Measurements from ENCODE around the gene ATRIP.

The ATRIP gene

GRCh38 chr3:48410205-48411040 lies 36.1 kb upstream of the ATRIP start:
- no peak for DNase-seq (ENCODE audit: low read depth)

- no peak for DNase-seq (ENCODE audit: low read depth)
These were observed 35.4 kb upstream of the ATRIP start for GRCh38 chr3:48411041-48411588.

- no peak for DNase-seq (ENCODE audit: low read depth)
These were observed 34.7 kb upstream of the ATRIP start for GRCh38 chr3:48411606-48412374.

- DNase-seq (ENCODE audit: low read depth) = no peak
These were observed 34.0 kb upstream of the ATRIP start for GRCh38 chr3:48412375-48413001.

- DNase-seq (ENCODE audit: low read depth) = no peak
These were observed 33.5 kb upstream of the ATRIP start for GRCh38 chr3:48413086-48413485.

GRCh38 chr3:48413611-48414010 lies 32.9 kb upstream of the ATRIP start:
- no peak for DNase-seq (ENCODE audit: low read depth)

GRCh38 chr3:48414376-48415250 lies 31.9 kb upstream of the ATRIP start:
- DNase-seq (ENCODE audit: low read depth) = no peak

- no peak for DNase-seq (ENCODE audit: low read depth)
These were observed 31.1 kb upstream of the ATRIP start for GRCh38 chr3:48415251-48415953.

GRCh38 chr3:48416091-48416505 lies 30.4 kb upstream of the ATRIP start:
- no peak for DNase-seq (ENCODE audit: low read depth)

GRCh38 chr3:48416546-48416945 lies 30.0 kb upstream of the ATRIP start:
- no peak for DNase-seq (ENCODE audit: low read depth)

- DNase-seq (ENCODE audit: low read depth) = no peak
These were observed 28.9 kb upstream of the ATRIP start for GRCh38 chr3:48417529-48418108.

GRCh38 chr3:48418140-48418539 lies 28.4 kb upstream of the ATRIP start:
- DNase-seq (ENCODE audit: low read depth) = no peak

- no peak for DNase-seq (ENCODE audit: low read depth)
These were observed 27.9 kb upstream of the ATRIP start for GRCh38 chr3:48418651-48419050.

- DNase-seq (ENCODE audit: low read depth) = no peak
These were observed 27.4 kb upstream of the ATRIP start for GRCh38 chr3:48419149-48419548.

- no peak for DNase-seq (ENCODE audit: low read depth)
These were observed 26.9 kb upstream of the ATRIP start for GRCh38 chr3:48419597-48419996.

GRCh38 chr3:48420561-48420960 lies 26.0 kb upstream of the ATRIP start:
- no peak for DNase-seq (ENCODE audit: low read depth)

- no peak for DNase-seq (ENCODE audit: low read depth)
These were observed 24.3 kb upstream of the ATRIP start for GRCh38 chr3:48422272-48422671.

- DNase-seq (ENCODE audit: low read depth) = no peak
These were observed 23.9 kb upstream of the ATRIP start for GRCh38 chr3:48422681-48423080.

GRCh38 chr3:48423241-48423882 lies 23.2 kb upstream of the ATRIP start:
- no peak for DNase-seq (ENCODE audit: low read depth)
